PFSK-1 (cell line): ENCODE results near the gene OR13J1.

Experiments
- FOXP2 ChIP-seq: optimal IDR thresholded peaks from 2 replicates; pipeline ENCODE3; 2011; ENCODE audit warnings: borderline replicate concordance, control low read depth, inconsistent platforms; ENCODE audit not compliant: insufficient read depth; ENCODE audit errors: extremely low read length, extremely low read depth
- POLR2AphosphoS5 ChIP-seq: IDR thresholded peaks from 2 replicates; pipeline ENCODE4 v1.6.1; 2012; ENCODE audit warnings: low read depth, mild to moderate bottlenecking, control low read depth, low read length, moderate library complexity
- SIN3A ChIP-seq: IDR thresholded peaks from 2 replicates; pipeline ENCODE4 v1.6.1; 2012; ENCODE audit warnings: mild to moderate bottlenecking, low read length, moderate library complexity, borderline replicate concordance; ENCODE audit not compliant: insufficient read depth
- TAF1 ChIP-seq: IDR thresholded peaks from 2 replicates; pipeline ENCODE4 v1.6.1; 2012; ENCODE audit warnings: low read length, control low read depth, borderline replicate concordance; ENCODE audit not compliant: insufficient read depth
- TF ChIP-seq, protein P1 (sequence below), 2 experiments: IDR thresholded peaks; 2 replicates each; pipeline versions ENCODE4 v1.6.1 to v1.8.0; 2011 to 2012; ENCODE audit warnings: low read depth in 2 of 2, low read length in 2 of 2, control low read depth in 1 of 2, inconsistent platforms in 1 of 2, mild to moderate bottlenecking in 1 of 2, moderate library complexity in 1 of 2; ENCODE audit not compliant: insufficient read depth in 1 of 2

Gene OR13J1

DNA sequence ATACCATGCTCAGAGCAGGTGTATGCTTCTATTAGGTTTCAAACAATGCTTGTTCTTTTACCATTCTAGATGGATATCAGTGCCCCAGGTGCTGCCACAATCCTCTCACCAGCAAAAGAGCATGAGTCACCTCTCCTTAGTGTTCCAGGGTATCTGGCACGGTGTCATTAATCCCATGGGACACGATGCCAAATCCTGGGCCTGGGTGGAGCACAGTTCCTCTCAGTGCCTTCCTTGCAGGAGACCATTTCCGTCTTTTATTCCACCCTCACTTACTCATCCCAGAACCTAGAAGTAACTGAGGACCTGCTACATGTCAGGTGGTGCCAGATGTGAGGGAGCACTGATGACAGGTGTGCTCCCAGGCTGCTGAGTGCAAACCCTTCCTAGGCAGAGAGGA is 1.3 kb upstream of the OR13J1 start:
- TF ChIP-seq TAF1 (no peak), POLR2AphosphoS5 (no peak), FOXP2 (no peak), SIN3A (no peak)
- TF ChIP-seq, protein P1, sequence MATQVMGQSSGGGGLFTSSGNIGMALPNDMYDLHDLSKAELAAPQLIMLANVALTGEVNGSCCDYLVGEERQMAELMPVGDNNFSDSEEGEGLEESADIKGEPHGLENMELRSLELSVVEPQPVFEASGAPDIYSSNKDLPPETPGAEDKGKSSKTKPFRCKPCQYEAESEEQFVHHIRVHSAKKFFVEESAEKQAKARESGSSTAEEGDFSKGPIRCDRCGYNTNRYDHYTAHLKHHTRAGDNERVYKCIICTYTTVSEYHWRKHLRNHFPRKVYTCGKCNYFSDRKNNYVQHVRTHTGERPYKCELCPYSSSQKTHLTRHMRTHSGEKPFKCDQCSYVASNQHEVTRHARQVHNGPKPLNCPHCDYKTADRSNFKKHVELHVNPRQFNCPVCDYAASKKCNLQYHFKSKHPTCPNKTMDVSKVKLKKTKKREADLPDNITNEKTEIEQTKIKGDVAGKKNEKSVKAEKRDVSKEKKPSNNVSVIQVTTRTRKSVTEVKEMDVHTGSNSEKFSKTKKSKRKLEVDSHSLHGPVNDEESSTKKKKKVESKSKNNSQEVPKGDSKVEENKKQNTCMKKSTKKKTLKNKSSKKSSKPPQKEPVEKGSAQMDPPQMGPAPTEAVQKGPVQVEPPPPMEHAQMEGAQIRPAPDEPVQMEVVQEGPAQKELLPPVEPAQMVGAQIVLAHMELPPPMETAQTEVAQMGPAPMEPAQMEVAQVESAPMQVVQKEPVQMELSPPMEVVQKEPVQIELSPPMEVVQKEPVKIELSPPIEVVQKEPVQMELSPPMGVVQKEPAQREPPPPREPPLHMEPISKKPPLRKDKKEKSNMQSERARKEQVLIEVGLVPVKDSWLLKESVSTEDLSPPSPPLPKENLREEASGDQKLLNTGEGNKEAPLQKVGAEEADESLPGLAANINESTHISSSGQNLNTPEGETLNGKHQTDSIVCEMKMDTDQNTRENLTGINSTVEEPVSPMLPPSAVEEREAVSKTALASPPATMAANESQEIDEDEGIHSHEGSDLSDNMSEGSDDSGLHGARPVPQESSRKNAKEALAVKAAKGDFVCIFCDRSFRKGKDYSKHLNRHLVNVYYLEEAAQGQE (IDR thresholded peaks at IDR 0.05; ENCODE audit: insufficient read depth in 1 of 2, low read depth in 2 of 2, low read length in 2 of 2): no peak

DNA sequence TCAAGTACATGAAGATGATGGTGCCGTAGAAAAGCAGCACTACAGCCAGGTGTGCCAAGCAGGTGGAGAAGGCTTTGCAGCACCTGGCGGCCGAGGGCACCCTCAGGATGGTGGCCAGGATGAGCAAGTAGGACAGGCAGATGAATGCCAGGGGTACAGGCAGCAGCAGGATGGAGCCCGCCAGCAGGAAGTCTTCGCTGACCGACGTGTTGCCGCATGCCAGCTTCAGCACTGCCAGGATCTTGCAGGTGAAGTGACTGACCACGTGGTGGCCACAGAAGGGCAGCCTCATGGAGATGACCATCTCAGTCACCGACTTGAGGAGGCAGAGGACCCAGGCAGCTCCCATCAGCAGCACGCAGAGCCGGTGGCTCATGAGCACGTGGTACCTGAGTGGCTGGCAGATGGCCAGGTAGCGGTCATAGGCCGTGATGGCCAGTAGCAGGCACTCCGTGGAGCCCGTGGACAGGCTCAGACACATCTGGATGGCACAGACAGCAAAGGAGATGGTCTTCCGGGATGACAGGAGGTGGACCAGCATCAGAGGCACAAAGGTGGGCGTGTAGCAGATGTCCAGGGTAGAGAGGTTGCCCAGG is 482 bp downstream of the OR13J1 start:
- TF ChIP-seq FOXP2 (no peak), TAF1 (no peak), SIN3A (no peak), POLR2AphosphoS5 (no peak)
- TF ChIP-seq, protein P1 (IDR thresholded peaks at IDR 0.05; ENCODE audit: insufficient read depth in 1 of 2, low read depth in 2 of 2, low read length in 2 of 2): no peak

DNA sequence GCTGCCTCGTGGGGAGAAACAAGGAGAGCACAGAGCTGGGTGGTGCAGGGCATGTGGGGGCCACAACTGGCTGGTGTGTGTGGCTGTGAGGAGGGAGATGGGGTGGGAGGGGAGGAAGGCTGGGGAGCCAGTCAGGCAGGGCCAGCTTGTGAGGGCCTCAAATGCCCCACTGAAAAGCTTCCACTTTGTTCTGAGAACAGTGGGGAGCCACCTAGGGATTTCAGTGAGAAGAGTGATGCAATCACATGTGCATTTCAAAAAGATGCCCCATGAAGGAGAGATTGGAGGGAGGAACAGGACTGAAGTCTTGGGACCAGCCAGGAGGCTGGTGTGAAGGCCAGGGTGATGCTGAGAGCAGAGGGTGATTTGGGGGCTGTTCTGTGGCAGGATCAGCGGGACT is 1.3 kb downstream of the OR13J1 start:
- TF ChIP-seq TAF1 (no peak), POLR2AphosphoS5 (no peak), SIN3A (no peak), FOXP2 (no peak)
- TF ChIP-seq, protein P1 (IDR thresholded peaks at IDR 0.05; ENCODE audit: insufficient read depth in 1 of 2, low read depth in 2 of 2, low read length in 2 of 2): no peak

DNA sequence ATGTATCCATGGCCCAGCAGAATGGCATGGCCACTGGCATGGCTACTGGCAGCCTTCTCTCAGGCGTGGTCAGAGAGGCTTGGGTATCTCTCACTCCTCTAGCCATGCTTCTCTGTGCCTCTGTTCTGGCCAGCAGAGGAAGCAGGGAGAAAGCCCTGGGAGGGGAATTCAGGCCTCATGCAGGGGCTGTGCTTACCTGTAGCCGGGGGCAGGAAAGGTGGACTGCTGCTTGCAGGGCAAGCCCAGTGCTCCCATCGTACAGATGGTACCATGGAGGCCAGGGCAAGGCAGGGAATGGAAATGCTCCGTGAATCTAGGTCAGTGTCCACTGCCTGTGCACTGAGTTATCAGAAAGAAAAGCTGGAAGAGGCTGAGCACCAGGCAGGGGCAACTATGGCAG is 2.7 kb downstream of the OR13J1 start:
- TF ChIP-seq TAF1 (no peak), FOXP2 (no peak), POLR2AphosphoS5 (no peak), SIN3A (no peak)
- TF ChIP-seq, protein P1 (IDR thresholded peaks at IDR 0.05; ENCODE audit: insufficient read depth in 1 of 2, low read depth in 2 of 2, low read length in 2 of 2): no peak

DNA sequence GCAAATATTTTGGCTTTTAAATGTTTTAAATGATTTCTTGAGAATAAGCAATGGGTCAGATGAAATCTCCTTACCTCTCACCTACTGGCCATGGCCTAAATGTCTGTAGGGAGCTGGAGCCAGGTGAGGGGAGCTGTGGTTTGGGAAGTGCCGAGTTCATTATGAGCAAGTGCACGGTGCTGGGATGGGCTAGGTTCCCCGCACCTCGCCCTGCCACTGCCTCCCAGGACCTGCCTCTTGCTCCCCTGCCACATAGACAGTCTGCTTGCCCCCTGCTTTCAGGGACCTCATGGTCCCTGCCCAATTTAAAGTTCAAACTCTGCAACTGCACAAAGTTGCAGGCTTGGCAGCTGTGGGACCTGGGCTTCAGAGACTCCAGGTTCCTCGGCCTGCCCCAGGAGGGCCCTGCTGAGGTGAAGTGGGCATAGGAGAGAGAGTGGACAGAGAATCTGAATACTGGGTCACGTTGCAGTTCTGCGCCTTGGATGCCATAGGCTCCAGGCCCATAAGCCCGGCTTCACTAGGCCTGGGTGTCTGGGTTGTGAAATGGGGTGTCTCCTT is 5.4 kb downstream of the OR13J1 start:
- no peak for TF ChIP-seq FOXP2
- no peak for TF ChIP-seq POLR2AphosphoS5
- TF ChIP-seq, protein P1 (IDR thresholded peaks at IDR 0.05; ENCODE audit: insufficient read depth in 1 of 2, low read depth in 2 of 2, low read length in 2 of 2): no peak
- TF ChIP-seq SIN3A: no peak
- no peak for TF ChIP-seq TAF1
